ENCODE results near the gene ABHD17B. TPM values are rescaled to one million over a fixed set of nuclear protein-coding genes. Genes with fewer than 3 reads are reported as not detected.

Gene ABHD17B
- total RNA-seq, 1 donor from 2014 or later = 19.6 TPM

- Histone ChIP-seq H3K4me3 (ENCODE audit: low read depth, low read length) (no peak overlapping the region), H3K27me3 (ENCODE audit: control insufficient read depth, insufficient read depth, low read length) (no peaks in the 10 kb centered on the region)
- no peak for TF ChIP-seq CTCF (IDR thresholded peaks at IDR 0.05; ENCODE audit: insufficient read depth, low read length, poor library complexity, severe bottlenecking)
Observed at GRCh38 chr9:71854811-71855210, 56.2 kb downstream of the ABHD17B start.

GRCh38 chr9:71853084-71853483 is 57.9 kb downstream of the ABHD17B start:
- no peak for DNase-seq (ENCODE audit: low read depth)
- TF ChIP-seq CTCF (IDR thresholded peaks at IDR 0.05; ENCODE audit: insufficient read depth, low read length, poor library complexity, severe bottlenecking) = no peak
- no peak overlapping the region for H3K4me3 ChIP-seq (ENCODE audit: low read depth, low read length)

More at GRCh38 chr9:71854811-71855210, 56.2 kb downstream of the ABHD17B start:
- DNase-seq (ENCODE audit: low read depth) = no peak
- no peaks in the 10 kb centered on the region for H3K36me3 ChIP-seq (ENCODE audit: control insufficient read depth, insufficient read depth, low read length)

GRCh38 chr9:71850996-71851395 is 60.0 kb downstream of the ABHD17B start:
- TF ChIP-seq CTCF (IDR thresholded peaks at IDR 0.05; ENCODE audit: insufficient read depth, low read length, poor library complexity, severe bottlenecking) = no peak
- Histone ChIP-seq H3K36me3 (ENCODE audit: control insufficient read depth, insufficient read depth, low read length) (no peaks in the 10 kb centered on the region), H3K4me3 (ENCODE audit: low read depth, low read length) (no peak overlapping the region), H3K27me3 (ENCODE audit: control insufficient read depth, insufficient read depth, low read length) (no peaks in the 10 kb centered on the region)
- no peak for DNase-seq (ENCODE audit: low read depth)

More at GRCh38 chr9:71853084-71853483, 57.9 kb downstream of the ABHD17B start:
- Histone ChIP-seq H3K36me3 (ENCODE audit: control insufficient read depth, insufficient read depth, low read length) (no peaks in the 10 kb centered on the region), H3K27me3 (ENCODE audit: control insufficient read depth, insufficient read depth, low read length) (no peaks in the 10 kb centered on the region)

- Histone ChIP-seq H3K4me3 (ENCODE audit: low read depth, low read length) (no peak overlapping the region), H3K27me3 (ENCODE audit: control insufficient read depth, insufficient read depth, low read length) (no peaks in the 10 kb centered on the region), H3K36me3 (ENCODE audit: control insufficient read depth, insufficient read depth, low read length) (no peaks in the 10 kb centered on the region)
- DNase-seq (ENCODE audit: low read depth) = no peak
- TF ChIP-seq CTCF (IDR thresholded peaks at IDR 0.05; ENCODE audit: insufficient read depth, low read length, poor library complexity, severe bottlenecking) = no peak
Observed at GRCh38 chr9:71847892-71848291, 63.1 kb downstream of the ABHD17B start.

- no peak overlapping the region for H3K4me3 ChIP-seq (ENCODE audit: low read depth, low read length)
- TF ChIP-seq CTCF (IDR thresholded peaks at IDR 0.05; ENCODE audit: insufficient read depth, low read length, poor library complexity, severe bottlenecking) = no peak
- DNase-seq (ENCODE audit: low read depth) = no peak
Observed at GRCh38 chr9:71844808-71845207, 66.2 kb downstream of the ABHD17B start.

GRCh38 chr9:71839668-71840067 is 71.3 kb downstream of the ABHD17B start:
- H3K36me3 ChIP-seq (ENCODE audit: control insufficient read depth, insufficient read depth, low read length) = no peaks in the 10 kb centered on the region
- TF ChIP-seq CTCF (IDR thresholded peaks at IDR 0.05; ENCODE audit: insufficient read depth, low read length, poor library complexity, severe bottlenecking) = no peak
- H3K4me3 ChIP-seq (ENCODE audit: low read depth, low read length) = no peak overlapping the region
- no peaks in the 10 kb centered on the region for H3K27me3 ChIP-seq (ENCODE audit: control insufficient read depth, insufficient read depth, low read length)
- DNase-seq (ENCODE audit: low read depth) = no peak

More at GRCh38 chr9:71844808-71845207, 66.2 kb downstream of the ABHD17B start:
- H3K36me3 ChIP-seq (ENCODE audit: control insufficient read depth, insufficient read depth, low read length) = no peaks in the 10 kb centered on the region
- no peaks in the 10 kb centered on the region for H3K27me3 ChIP-seq (ENCODE audit: control insufficient read depth, insufficient read depth, low read length)
